ENCODE data around the gene OR11H12.
"Not testable (repeated sequence)": the region's sequence is repeated elsewhere in the genome, so short reads cannot be mapped to it uniquely, and the experiment has no call there.

The OR11H12 gene

GRCh38 chr14:18600817-18601216 is at the start of gene OR11H12:
Gene OR11H12, plus strand, starts transcription at chr14:18601117. Its CDS starts 0 bp downstream, at chr14:18601117.
- DNase-seq (ENCODE audit: low spot score), result not testable (repeated sequence)

DNA sequence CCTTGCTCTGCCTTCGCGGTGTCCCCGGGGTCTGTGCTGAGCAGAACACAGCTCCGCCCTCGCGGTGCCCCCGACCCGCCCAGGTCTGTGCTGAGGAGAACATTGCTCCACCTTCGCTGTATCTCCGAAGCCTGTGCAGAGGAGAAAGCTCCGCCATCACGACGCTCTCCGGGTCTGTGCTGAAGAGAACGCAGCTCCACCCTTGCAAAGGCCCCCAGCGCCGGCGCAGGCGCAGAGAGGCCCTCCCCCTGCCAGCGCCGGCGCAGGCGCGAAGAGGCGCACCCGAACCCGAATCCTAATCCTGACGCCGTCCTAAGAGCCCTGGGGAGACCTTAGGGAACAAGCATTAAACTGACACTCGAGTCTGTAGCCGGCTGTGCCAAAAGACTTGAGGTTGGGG is 18.0 kb upstream of the OR11H12 start:
- DNase-seq (ENCODE audit: low spot score), result not testable (repeated sequence)

- not testable (repeated sequence) for DNase-seq (ENCODE audit: low spot score)
These were observed 25.8 kb downstream of the OR11H12 start for GRCh38 chr14:18626610-18627213.

DNA sequence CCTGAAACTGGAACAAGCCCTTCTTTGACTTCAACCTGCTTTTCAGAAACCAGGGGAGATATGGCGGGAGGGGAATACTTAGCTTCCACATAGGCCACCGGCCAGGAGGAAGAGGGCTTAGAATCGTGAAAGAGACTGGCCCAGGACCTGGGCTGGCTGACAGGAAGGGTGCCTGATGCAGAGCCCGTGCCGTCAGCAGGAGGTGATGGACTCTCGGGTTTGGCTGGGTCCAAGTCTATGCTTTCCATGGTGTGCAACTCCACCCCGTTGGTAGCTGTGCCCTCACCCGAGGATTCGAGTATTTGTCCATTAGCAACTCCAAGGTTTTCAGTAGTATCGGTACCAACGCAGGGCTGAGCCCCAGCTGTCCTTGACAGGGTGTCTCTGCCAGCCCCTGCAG is 35.1 kb downstream of the OR11H12 start:
- not testable (repeated sequence) for DNase-seq (ENCODE audit: low spot score)

DNA sequence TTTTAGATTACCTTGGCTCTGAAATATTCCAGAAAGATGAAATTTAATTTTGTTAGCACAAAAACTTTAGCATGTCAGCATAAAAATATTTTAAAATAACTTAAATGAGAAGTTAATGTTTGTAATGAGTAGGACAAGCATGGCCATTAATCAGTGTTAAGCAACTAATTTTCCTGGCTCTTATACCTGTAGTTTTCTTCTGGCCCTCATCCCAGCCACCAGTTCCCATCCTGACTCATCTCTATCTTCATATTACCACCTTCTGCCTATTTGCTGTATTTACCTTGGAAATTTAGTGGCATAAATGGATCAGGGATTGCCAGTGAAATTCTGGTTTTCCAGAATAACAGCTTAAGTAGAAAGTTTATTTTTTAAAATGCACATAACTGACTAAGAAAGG is 37.1 kb downstream of the OR11H12 start:
- not testable (repeated sequence) for DNase-seq (ENCODE audit: low spot score)

DNA sequence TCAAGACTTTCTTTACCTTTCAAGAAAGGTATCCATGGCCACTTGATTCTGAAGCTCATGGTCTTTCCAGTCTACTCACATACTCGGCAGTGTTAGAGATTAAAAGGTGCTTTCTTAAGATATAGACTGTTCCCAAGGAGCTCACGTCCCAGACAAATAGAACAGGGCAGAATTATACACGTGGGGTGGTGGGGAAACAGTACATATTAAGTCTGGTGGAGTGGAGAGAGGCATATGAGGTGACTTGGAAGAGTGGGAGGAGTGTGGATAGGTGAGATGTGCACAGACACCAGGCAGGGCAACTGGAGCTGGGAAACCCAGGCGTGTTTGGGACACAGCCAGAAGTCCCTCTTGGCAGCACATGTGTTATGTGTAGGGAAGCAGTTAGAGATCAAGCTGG is 37.9 kb downstream of the OR11H12 start:
- DNase-seq (ENCODE audit: low spot score), result not testable (repeated sequence)

GRCh38 chr14:18646075-18646730 is 45.3 kb downstream of the OR11H12 start:
- DNase-seq (ENCODE audit: low spot score), result not testable (repeated sequence)
